Esophagus muscularis mucosa (tissue), 4 donors: ENCODE data around the gene SLC25A33. TPM values are rescaled to one million over a fixed set of nuclear protein-coding genes. Genes with fewer than 3 reads are reported as not detected.

Experiments
- DNase-seq: peaks from one replicate; pipeline ENCODE4 v3.0.0-alpha.2; 2017; ENCODE audit errors: extremely low spot score
- H3K27ac ChIP-seq, 4 donors: fragments of 200-600 bp; sonication (generic); replicated peaks in 1 of 4; 1 replicate in 3 of 4; 2 replicates in 1 of 4; pipeline ENCODE4 v1.5.1; 2016 to 2019; ENCODE audit warnings: mild to moderate bottlenecking in 1 of 4
- H3K27me3 ChIP-seq, 4 donors: fragments of 200-600 bp; sonication (generic); one replicate each; pipeline versions ENCODE4 v1.5.1 to v1.6.0; 2016 to 2019
- H3K36me3 ChIP-seq, 4 donors: fragments of 200-600 bp; sonication (generic); one replicate each; pipeline ENCODE4 v1.5.1; 2016 to 2019
- H3K4me1 ChIP-seq, 4 donors: fragments of 200-600 bp; sonication (generic); one replicate each; pipeline ENCODE4 v1.5.1; 2016 to 2019
- H3K4me3 ChIP-seq, 4 donors: fragments of 200-600 bp; sonication (generic); 1 replicate in 2 of 4; 2 replicates in 2 of 4; pipeline ENCODE4 v1.5.1; 2016 to 2019; ENCODE audit warnings: mild to moderate bottlenecking in 4 of 4, moderate library complexity in 1 of 4
- H3K9me3 ChIP-seq, 4 donors: fragments of 200-600 bp; sonication (generic); 1 replicate in 3 of 4; 2 replicates in 1 of 4; pipeline ENCODE4 v1.5.1; 2016 to 2019
- CTCF ChIP-seq, 3 experiments: fragments of 200-600 bp in 2 of 3; fragments of 450-650 bp in 1 of 3; sonication (generic) in 2 of 3; IDR thresholded peaks; one replicate each; pipeline ENCODE4 v1.5.1; 2017 to 2019; ENCODE audit warnings: antibody characterized with exemption in 3 of 3, mild to moderate bottlenecking in 2 of 3, moderate library complexity in 1 of 3
- EP300 ChIP-seq: sonication (generic); formaldehyde crosslinking; IDR thresholded peaks from one replicate; pipeline ENCODE4 v1.6.1; 2017; ENCODE audit warnings: antibody characterized with exemption
- POLR2A ChIP-seq: fragments of 450-650 bp; IDR thresholded peaks from one replicate; pipeline ENCODE4 v1.6.1; 2017; ENCODE audit warnings: antibody characterized with exemption, moderate library complexity, mild to moderate bottlenecking, low read depth
- POLR2AphosphoS5 ChIP-seq, 2 donors: sonication (generic); formaldehyde crosslinking; IDR thresholded peaks; one replicate each; pipeline ENCODE4 v1.6.1; 2017; ENCODE audit warnings: antibody characterized with exemption in 2 of 2
- WGBS: methylation state at CpG from one replicate; pipeline ENCODE4 v1.1.5; 2018; 5-methylcytosine and 5-hydroxymethylcytosine counted together
- intact Hi-C: fragments of 100-400 bp; cut with DNase I; formaldehyde crosslinking; loops from one replicate; pipeline ENCODE4 v1.15.1; 2023
- total RNA-seq, 4 donors: library from RNA; depleted of rRNA; stranded (reverse); fragments of >200 nt; gene quantifications; one replicate each; pipeline versions ENCODE4 v1.1.0 to v1.2.1, GENCODE V29; 2016

The SLC25A33 gene
- total RNA-seq, 4 donors from 2014 or later, result 5.1 to 15.6 (median 8.9) TPM

DNA sequence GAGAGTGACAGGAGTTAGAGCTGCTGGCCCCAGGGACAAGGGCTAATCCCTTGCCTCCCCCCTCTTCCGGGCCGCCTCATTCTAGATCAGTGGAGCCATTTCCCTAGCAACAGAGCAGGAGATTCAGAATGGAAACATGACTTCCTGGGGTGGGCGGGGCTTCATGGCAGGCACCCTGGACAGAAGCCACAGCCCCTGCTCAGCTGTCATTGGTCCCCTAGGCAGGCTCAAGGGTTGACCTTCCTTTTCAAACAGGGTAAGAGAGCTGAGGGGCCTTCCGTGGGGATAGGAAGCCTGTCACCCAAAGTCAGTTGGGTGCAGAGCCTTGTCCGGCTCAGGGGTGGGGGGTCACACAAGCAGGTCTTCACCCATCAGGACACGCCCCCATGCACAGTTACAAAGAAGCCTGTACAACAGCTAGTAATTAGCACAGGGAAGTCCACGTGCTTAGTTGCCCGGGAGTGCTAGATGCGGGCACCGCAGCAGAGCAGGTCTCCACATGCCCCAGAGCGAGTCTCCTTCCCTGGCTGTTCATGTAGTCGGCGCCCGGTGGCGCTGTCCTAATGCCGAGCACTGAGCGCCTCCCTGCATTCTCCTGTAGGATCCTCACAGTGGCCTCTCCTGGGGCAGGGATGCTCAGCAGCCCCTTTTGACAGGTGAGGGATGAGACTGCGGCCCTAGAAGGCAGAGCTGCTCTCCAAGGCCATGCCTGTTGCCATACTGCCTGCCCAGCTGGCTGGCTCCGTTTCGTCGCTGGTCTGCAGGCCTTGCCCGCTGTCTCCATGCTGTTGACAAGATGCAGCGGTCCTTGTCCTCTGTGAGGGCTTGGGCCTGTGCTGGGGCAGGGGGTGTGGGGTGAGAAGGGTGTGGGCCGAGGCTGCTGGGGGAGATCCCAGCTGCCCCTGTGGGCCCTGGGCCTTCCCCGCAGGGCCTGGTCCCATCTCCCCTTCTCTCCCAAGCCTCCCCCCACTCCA, 54.5 kb downstream of the SLC25A33 start:
- WGBS, result 45% methylated on average over 5 of the region's 25 CpGs
- peaks cover 61 to 81% (median 71%) of the 10 kb centered on the region in 4 donors for H3K4me1 ChIP-seq
- no peak for DNase-seq
- no peak overlapping the region for H3K4me3 ChIP-seq
- H3K27me3 ChIP-seq, result no peaks in the 10 kb centered on the region
- peak overlapping the region in 2 of 4 donors; percentile 31 to 45 for H3K27ac ChIP-seq
- H3K36me3 ChIP-seq, result peaks cover 0 to 22% (median 21%) of the 10 kb centered on the region in 4 donors
- TF ChIP-seq POLR2AphosphoS5 (IDR thresholded peaks at IDR 0.05), result peak in 1 of 2 donors; percentile 46
- TF ChIP-seq CTCF (IDR thresholded peaks at IDR 0.05), result no peak
- TF ChIP-seq POLR2A, result no peak
- no peak for TF ChIP-seq EP300
- intact Hi-C loops, result no loop called here
- H3K9me3 ChIP-seq, result no peaks in the 10 kb centered on the region

GRCh38 chr1:9594471-9595155, 55.3 kb downstream of the SLC25A33 start:
- Histone ChIP-seq H3K27me3 (no peaks in the 10 kb centered on the region), H3K27ac (no peak overlapping the region), H3K36me3 (peaks cover 0 to 31% (median 29%) of the 10 kb centered on the region in 4 donors), H3K4me1 (peaks cover 56 to 77% (median 68%) of the 10 kb centered on the region in 4 donors), H3K4me3 (no peak overlapping the region), H3K9me3 (no peaks in the 10 kb centered on the region)
- no peak for DNase-seq
- intact Hi-C loops, result no loop called here
- WGBS, result 92% methylated on average over 10 of the region's 20 CpGs
- TF ChIP-seq POLR2AphosphoS5 (IDR thresholded peaks at IDR 0.05), result no peak
- TF ChIP-seq EP300, result no peak
- no peak for TF ChIP-seq CTCF (IDR thresholded peaks at IDR 0.05)
- no peak for TF ChIP-seq POLR2A

DNA sequence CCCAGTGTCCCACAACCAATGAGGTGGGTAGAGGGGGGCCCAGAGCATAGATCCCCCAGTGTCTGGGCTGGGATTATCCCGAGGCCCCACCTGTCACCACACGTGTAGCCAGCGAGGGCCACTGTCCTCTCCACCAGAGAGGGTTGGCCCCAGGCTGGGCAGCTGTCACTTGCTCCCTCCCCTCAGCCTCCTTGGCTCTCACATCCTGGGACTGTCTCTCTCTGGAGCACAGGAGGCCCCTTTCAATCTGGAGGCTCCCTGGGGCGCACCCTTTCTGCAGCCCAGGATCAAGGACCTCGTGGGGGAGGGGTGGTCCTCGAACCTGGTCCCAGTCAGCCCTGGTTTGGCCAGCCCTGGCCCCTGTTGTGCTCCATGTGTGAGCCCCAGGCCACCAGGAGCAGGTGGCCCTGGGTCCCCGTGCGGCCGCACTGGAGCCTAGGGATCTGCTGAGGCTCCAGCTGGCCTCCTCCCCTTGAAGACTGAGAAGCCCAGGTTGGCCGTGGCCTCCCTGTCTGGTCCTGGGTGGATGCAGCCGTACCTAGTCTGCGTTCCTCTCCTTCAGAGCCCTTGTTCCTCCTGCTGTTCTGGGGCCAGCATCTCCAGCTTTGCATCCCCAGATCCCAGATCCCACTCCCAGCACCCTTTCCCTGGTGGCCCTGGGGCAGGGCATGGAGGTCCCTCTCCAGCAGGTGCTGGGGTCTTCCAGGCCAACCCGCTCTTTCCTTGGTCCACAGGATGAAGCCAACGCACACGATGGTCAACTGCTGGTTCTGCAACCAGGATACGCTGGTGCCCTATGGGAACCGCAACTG, 56.1 kb downstream of the SLC25A33 start:
- DNase-seq, result no peak
- Histone ChIP-seq H3K27me3 (no peaks in the 10 kb centered on the region), H3K4me3 (no peak overlapping the region), H3K36me3 (peaks cover 0 to 38% (median 37%) of the 10 kb centered on the region in 4 donors), H3K4me1 (peaks cover 49 to 70% (median 60%) of the 10 kb centered on the region in 4 donors), H3K27ac (no peak overlapping the region), H3K9me3 (no peaks in the 10 kb centered on the region)
- TF ChIP-seq EP300, result no peak
- no peak for TF ChIP-seq POLR2AphosphoS5 (IDR thresholded peaks at IDR 0.05)
- TF ChIP-seq POLR2A, result no peak
- no peak for TF ChIP-seq CTCF (IDR thresholded peaks at IDR 0.05)
- 85% methylated on average over 17 of the region's 17 CpGs for WGBS
- intact Hi-C loops, result no loop called here

DNA sequence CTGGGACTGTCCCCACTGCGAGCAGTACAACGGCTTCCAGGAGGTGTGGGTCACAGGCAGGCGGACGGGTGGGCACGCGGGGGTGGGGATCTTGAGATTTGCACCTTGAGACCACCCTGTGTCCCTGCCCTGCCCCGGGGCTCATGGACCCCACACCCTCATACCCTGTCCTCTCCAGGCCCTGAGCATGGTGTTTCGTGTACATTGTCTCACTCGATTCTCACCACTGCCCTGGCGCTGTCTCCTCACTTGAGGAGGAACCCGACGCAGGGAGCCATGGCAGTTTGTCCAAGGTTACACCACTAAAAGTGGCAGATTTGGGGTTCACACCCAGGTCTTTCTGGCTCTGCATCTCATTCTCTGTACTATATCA, 56.7 kb downstream of the SLC25A33 start:
- H3K27ac ChIP-seq, result peak overlapping the region in 1 of 4 donors; percentile 27
- no peaks in the 10 kb centered on the region for H3K9me3 ChIP-seq
- 91% methylated on average over 8 of the region's 12 CpGs for WGBS
- TF ChIP-seq POLR2A (no peak), CTCF (IDR thresholded peaks at IDR 0.05) (no peak), POLR2AphosphoS5 (IDR thresholded peaks at IDR 0.05) (no peak), EP300 (no peak)
- peaks cover under 1 to 44% (median 43%) of the 10 kb centered on the region in 4 donors for H3K36me3 ChIP-seq
- peaks cover 43 to 64% (median 54%) of the 10 kb centered on the region in 4 donors for H3K4me1 ChIP-seq
- H3K27me3 ChIP-seq, result no peaks in the 10 kb centered on the region
- H3K4me3 ChIP-seq, result no peak overlapping the region
- no peak for DNase-seq
- intact Hi-C loops, result no loop called here
